Measurements from ENCODE around the gene DAB2IP.

The DAB2IP gene

GRCh38 chr9:121766081-121766683 is 114.7 kb downstream of the DAB2IP start:
- no peak for DNase-seq

GRCh38 chr9:121767171-121767769 is 115.8 kb downstream of the DAB2IP start:
- DNase-seq = no peak

GRCh38 chr9:121768416-121769015 is 117.1 kb downstream of the DAB2IP start:
- DNase-seq = no peak

GRCh38 chr9:121769939-121770338 is 118.5 kb downstream of the DAB2IP start:
- no peak for DNase-seq

- no peak for DNase-seq
Observed at GRCh38 chr9:121770415-121771273, 119.2 kb downstream of the DAB2IP start.

DNA sequence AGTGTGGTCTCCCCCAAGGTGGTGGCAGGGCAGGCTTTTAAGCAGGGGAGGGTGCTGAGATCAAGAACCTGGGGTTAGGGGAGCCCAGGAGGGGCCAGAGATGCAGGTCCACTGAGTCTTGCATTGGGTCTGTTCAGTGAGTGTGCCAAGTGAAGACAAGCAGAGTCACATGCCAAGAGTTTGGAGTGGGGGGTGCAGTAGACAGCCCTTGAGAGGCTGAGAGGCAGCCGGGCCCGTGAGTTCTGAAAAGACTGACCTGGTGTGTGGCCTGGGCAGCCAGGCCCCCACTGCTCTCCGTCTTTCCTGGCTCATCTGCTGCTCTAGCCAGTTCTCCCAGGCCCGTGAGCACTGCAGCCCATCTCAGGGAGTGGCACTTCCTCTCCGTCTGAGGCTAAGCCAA is 120.0 kb downstream of the DAB2IP start:
- DNase-seq = no peak

DNA sequence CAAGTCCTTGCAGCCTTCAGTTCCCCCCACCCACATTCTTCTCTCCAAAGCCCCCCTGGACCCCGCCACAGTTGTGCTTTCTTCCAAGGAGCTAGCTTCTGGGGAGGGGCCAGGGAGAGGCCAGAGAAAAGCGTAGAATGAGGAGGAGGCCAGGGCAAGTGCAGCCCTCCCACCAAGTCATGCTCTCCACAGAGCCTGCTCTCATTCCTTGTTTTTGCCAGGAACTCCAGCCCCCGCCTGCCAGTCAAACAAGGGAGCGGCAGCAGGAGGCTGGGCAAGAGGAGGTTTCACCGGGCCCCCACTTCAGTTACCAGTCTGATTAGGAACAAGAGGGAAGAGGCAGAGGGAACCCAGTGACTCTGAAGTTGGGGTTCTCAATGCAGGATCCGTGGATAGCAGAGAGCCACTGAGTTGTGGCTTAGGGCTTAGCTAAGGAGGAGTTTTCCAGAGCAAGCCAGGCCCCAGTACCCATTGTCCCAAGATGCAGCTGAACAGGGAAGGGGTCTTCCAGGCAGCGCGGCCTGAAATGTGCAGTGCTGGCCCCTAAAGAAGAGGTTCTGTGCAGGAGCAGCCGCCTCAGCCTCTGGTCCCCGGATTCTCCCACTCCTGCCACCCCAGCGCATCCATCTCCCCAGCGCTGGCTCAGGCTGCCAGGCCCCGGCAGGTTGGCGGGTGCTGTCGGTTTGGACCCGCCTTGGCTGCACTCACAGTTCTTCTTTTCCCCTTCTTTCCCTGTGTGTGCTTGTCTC is 120.6 kb downstream of the DAB2IP start:
- DNase-seq = no peak

- DNase-seq = no peak
Observed at GRCh38 chr9:121772600-121773285, 121.3 kb downstream of the DAB2IP start.

DNA sequence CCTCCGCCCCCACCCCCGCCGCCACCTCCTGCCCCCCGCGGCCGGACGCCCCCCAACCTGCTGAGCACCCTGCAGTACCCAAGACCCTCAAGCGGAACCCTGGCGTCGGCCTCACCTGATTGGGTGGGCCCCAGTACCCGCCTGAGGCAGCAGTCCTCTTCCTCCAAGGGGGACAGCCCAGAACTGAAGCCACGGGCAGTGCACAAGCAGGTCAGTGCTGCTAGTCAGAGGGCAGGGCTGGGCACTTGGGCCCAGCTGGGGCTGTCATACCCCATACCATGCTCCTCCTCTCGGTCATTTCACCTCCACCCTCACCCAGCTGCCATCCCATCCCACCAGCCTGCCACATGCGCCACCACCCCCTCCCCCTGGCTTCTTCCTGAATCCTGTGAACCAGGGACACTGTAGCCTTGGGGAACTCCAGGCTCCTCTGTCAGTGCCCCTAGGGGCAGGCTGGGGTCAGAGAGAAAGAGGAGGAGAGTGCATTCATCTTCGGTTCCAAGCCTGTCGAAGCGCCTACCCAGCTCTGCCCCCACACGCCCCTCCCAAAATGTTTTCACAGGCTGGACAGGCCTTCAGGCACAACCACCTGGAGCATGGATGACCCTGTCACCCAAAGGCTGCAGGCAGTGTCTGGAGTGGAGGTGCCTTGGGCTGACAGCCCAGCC is 122.0 kb downstream of the DAB2IP start:
- DNase-seq = no peak

DNA sequence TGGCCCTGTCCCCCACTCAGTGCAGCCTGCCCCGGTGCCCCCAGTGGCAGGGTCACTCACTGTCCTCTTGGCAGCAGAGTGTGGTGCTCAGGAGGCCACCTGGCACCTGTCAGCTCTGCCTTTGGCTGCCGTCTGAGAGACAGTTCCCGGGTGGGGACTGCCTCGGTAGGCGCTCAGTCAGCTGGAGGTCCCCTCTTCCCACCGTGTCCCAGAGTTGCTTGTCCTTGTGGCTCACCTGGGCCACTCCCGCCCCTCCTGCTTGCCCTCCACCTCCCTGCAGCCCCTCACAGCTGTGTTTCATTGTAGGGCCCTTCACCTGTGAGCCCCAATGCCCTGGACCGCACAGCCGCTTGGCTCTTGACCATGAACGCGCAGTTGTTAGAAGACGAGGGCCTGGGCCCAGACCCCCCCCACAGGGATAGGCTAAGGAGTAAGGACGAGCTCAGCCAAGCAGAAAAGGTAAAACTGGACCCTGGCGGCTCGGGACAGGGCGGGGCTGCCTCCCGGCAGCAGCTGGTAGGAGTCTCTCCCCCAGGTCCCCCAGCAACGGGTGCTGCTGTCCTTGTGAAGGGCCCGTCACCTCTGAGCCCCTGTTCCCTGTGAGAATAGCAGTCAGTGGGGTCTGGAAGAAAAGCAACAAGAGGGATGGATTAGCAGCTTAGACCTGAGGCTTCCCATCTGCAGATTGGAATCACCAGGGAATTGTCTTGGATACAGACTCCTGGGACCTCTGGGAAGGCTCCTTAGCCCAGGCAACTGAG is 122.7 kb downstream of the DAB2IP start:
- DNase-seq = no peak

DNA sequence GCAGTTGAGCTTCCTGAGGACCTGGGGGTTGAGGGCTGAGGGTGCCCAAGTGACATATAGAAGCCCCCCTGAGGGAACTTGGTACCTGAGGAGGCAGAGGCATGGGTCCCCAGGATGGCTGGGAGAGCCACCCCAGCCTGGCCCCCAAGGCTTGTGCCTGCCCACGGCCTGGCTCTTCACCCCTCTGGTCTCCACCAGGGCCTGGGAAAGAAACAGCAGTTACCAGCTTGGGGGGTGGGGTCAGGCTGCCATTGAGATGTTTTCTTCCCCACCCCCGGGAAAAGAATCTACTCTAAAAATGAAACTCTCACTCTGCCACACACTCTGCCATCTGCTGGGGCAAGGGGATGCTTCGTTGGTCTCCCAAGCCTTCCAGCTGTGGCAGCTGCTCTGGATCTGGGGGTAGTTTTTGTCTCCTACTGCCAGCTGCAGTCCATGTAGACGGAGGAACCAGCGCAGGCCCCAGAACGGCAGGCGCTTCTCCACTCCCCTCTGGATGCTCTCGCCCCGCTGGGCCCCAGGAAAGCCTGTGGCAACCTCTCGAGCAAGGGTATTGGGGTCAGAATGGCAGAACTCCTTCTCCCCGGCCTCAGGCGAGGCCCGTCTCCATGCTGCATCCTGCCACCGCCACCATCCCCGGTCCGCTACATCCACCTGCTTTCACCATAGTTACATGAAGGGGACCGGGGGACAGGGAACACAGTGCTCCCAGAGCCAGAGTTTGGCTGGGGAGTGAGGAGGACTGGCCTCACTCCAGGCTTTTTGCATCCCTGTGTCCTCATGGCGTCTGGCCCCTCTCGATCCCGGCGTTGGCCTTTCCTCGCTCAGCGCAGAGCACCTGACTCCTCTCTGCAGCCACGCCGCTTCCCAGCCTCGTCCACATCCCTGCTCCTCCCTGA is 123.5 kb downstream of the DAB2IP start:
- DNase-seq = no peak

DNA sequence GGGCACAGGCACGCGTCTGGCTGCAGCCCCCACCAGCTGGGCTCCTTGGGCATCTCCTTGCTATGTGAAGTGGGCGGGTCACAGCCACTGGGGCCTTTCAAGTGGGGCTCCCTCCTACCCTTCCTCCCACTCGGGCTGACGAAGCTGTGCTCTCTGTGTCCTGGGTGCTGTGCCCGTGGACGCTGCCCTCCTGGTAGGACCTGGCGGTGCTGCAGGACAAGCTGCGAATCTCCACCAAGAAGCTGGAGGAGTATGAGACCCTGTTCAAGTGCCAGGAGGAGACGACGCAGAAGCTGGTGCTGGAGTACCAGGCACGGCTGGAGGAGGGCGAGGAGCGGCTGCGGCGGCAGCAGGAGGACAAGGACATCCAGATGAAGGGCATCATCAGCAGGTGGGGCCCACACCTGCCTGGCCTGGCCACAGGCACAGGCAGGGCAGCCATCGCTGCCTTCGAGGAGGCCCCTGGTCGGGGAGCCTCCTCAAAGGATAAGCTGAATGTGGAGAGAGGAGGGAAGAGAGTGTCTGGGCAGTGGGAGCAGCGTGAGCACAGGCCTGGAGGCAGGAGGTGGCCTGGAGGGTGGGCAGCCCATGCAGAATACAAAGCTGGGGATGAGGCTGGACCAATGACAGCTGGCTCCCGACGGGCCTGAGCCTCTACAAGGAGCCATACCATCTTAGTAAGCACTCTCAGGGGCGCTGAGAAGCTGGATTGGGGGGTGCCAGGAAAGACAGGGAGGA is 124.7 kb downstream of the DAB2IP start:
- no peak for DNase-seq

GRCh38 chr9:121776739-121777637 is 125.6 kb downstream of the DAB2IP start:
- no peak for DNase-seq

DNA sequence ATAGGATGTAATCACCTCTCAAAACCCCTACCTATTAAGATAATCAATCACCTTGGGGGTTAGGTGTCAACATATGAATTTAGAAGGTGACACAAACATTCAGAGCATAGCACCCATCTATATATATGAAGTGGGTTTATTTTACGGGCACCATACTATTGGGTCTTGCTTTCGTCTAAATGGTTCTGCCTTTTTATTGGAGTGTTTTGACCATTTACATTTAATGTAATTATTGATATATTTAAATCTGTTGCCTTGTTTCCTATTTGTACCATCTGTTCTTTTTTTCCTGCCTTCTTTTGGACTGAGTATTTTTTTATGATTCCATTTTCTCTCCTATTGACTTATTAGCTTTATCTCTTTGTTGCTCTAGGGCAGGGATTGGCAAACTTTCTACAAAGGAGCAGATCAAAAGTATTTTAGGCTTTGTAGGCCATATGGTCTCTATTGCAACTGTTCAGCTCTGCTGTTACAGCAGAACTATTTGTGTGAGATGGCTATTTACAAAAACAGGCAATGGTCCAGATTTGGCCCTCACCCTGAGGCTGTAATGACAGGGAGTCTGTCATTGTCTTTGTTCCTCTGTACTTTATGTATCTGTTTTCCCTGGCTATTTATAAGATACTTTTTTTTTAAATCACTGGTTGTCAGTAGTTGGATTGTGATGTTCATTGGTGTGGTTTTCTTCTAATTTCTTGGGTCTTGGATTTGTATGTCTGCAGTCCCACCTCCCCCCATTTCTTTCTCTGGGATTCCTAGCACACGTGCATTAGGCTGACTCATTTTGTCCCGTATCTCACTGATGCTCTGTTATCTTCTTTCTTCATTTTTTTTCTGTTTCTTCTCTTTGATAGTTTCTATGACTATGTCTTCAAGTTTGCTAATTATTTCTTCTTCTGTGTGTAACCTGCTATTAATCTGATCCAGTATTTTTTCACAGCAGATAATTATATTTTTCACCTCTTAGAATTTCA is 127.1 kb downstream of the DAB2IP start:
- no peak for DNase-seq

DNA sequence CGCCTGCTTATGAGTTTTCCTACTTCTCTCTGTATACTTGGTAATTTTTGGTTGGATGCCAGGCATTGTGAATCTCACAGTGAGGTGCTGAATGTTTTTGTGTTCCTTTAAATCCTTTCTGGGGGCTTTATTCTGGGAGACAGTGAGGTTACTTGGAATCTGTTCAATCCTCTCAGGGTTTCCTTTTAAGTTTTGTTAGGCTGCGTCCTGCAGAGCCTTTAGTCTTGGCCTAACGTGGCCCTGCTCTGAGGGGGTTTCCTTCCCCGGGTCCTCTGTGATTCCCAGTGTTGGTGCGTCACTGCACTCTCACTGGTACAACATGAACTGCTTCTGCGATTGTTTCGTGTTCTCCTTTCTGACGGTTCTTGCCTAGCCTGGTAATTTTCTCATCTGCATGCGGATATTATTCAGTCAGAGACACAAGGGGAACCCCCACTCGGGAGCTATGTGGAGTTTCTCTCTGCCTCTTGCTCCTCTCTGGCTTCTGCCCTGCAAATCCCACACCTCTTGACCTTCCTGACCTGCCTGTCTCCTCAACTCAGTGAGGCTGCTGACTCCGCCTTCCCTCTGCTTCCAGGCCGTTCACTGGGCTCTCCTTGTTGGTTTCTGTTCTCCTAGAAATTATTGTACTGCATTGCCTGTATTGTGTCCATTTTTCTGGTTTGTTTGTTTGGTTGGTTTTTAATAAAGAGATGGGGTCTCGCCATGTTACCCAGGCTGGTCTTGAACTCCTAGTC is 128.1 kb downstream of the DAB2IP start:
- DNase-seq = no peak

Measured in stimulated activated CD4-positive, alpha-beta T cell treated with anti-CD3 and anti-CD28 coated beads, Interleukin-4, amount 100 ng/mL, for 1 hour (primary cell).